Activated naive CD4-positive, alpha-beta T cell treated with anti-CD3 and anti-CD28 coated beads, Interleukin-2, amount 50 U/mL, for 24 hours (primary cell): ENCODE data around the gene CENPA.
A peak's percentile ranks its signal among the peaks of the same experiment; 100 is the strongest.
"Not testable (repeated sequence)": the region's sequence is repeated elsewhere in the genome, so short reads cannot be mapped to it uniquely, and the experiment has no call there.

Source experiments
- H3K27ac Mint-ChIP-seq: one replicate; pipeline ENCODE4 v1.8.0; 2021; ENCODE audit warnings: mild to moderate bottlenecking, mixed read lengths
- H3K27me3 Mint-ChIP-seq: one replicate; pipeline ENCODE4 v1.8.0; 2021; ENCODE audit warnings: mixed read lengths
- H3K36me3 Mint-ChIP-seq: one replicate; pipeline ENCODE4 v1.8.0; 2021; ENCODE audit warnings: mixed read lengths
- H3K4me1 Mint-ChIP-seq: one replicate; pipeline ENCODE4 v1.8.0; 2021; ENCODE audit warnings: mixed read lengths
- H3K4me3 Mint-ChIP-seq: one replicate; pipeline ENCODE4 v1.8.0; 2021; ENCODE audit warnings: mild to moderate bottlenecking, mixed read lengths
- H3K9me3 Mint-ChIP-seq: one replicate; pipeline ENCODE4 v1.8.0; 2021; ENCODE audit warnings: mixed read lengths

Gene CENPA

GRCh38 chr2:26754972-26755670, 30.7 kb upstream of the CENPA start:
- no peaks in the 10 kb centered on the region for H3K4me1 Mint-ChIP-seq
- H3K9me3 Mint-ChIP-seq: no peaks in the 10 kb centered on the region
- no peaks in the 10 kb centered on the region for H3K27me3 Mint-ChIP-seq
- peaks cover 1% of the 10 kb centered on the region for H3K36me3 Mint-ChIP-seq
- no peak overlapping the region for H3K4me3 Mint-ChIP-seq
- H3K27ac Mint-ChIP-seq: no peak overlapping the region

- H3K27me3 Mint-ChIP-seq: no peaks in the 10 kb centered on the region
Measured at GRCh38 chr2:26756337-26756736, 29.5 kb upstream of the CENPA start.

GRCh38 chr2:26757873-26758789, 27.7 kb upstream of the CENPA start:
- H3K27ac Mint-ChIP-seq: no peak overlapping the region
- no peaks in the 10 kb centered on the region for H3K4me1 Mint-ChIP-seq
- no peaks in the 10 kb centered on the region for H3K27me3 Mint-ChIP-seq
- no peaks in the 10 kb centered on the region for H3K9me3 Mint-ChIP-seq
- H3K4me3 Mint-ChIP-seq: no peak overlapping the region
- H3K36me3 Mint-ChIP-seq: no peaks in the 10 kb centered on the region

More at GRCh38 chr2:26756337-26756736, 29.5 kb upstream of the CENPA start:
- Mint-ChIP-seq H3K4me1 (no peaks in the 10 kb centered on the region), H3K9me3 (no peaks in the 10 kb centered on the region), H3K27ac (no peak overlapping the region), H3K36me3 (no peaks in the 10 kb centered on the region), H3K4me3 (no peak overlapping the region)

GRCh38 chr2:26758790-26759321, 27.0 kb upstream of the CENPA start:
- no peaks in the 10 kb centered on the region for H3K27me3 Mint-ChIP-seq
- H3K36me3 Mint-ChIP-seq: no peaks in the 10 kb centered on the region
- H3K9me3 Mint-ChIP-seq: no peaks in the 10 kb centered on the region
- H3K4me3 Mint-ChIP-seq: no peak overlapping the region
- H3K4me1 Mint-ChIP-seq: no peaks in the 10 kb centered on the region
- no peak overlapping the region for H3K27ac Mint-ChIP-seq

GRCh38 chr2:26759845-26760244, 26.0 kb upstream of the CENPA start:
- H3K4me3 Mint-ChIP-seq: no peak overlapping the region
- no peaks in the 10 kb centered on the region for H3K9me3 Mint-ChIP-seq
- no peaks in the 10 kb centered on the region for H3K27me3 Mint-ChIP-seq
- H3K27ac Mint-ChIP-seq: peak overlapping the region; percentile 38
- peaks cover 4% of the 10 kb centered on the region for H3K4me1 Mint-ChIP-seq
- no peaks in the 10 kb centered on the region for H3K36me3 Mint-ChIP-seq

- H3K9me3 Mint-ChIP-seq, H3K27me3 Mint-ChIP-seq, H3K36me3 Mint-ChIP-seq, H3K4me3 Mint-ChIP-seq, H3K27ac Mint-ChIP-seq: not testable (repeated sequence)
- peaks cover 15% of the 10 kb centered on the region for H3K4me1 Mint-ChIP-seq
Measured at GRCh38 chr2:26760991-26761390, 24.9 kb upstream of the CENPA start.

- Mint-ChIP-seq H3K4me3 (peak overlapping the region; percentile 81), H3K9me3 (no peaks in the 10 kb centered on the region), H3K27me3 (no peaks in the 10 kb centered on the region), H3K4me1 (peaks cover 19% of the 10 kb centered on the region), H3K27ac (no peak overlapping the region), H3K36me3 (no peaks in the 10 kb centered on the region)
Measured at GRCh38 chr2:26763019-26763418, 22.8 kb upstream of the CENPA start.

GRCh38 chr2:26764078-26764887, 21.6 kb upstream of the CENPA start, which contains the start of gene SLC35F6:
Gene SLC35F6 (plus strand): TSS chr2:26764284. CDS start chr2:26764350, 66 bp downstream.
- peak within 1 kb of the TSS; percentile 81 for H3K4me3 Mint-ChIP-seq

GRCh38 chr2:26764906-26765305, 20.9 kb upstream of the CENPA start:
- Mint-ChIP-seq H3K4me1 (peaks cover 33% of the 10 kb centered on the region), H3K4me3 (peak overlapping the region; percentile 81), H3K36me3 (no peaks in the 10 kb centered on the region), H3K27ac (peak overlapping the region; percentile 6), H3K27me3 (no peaks in the 10 kb centered on the region), H3K9me3 (no peaks in the 10 kb centered on the region)

More at GRCh38 chr2:26764078-26764887, 21.6 kb upstream of the CENPA start, which contains the start of gene SLC35F6:
- H3K9me3 Mint-ChIP-seq: no peaks in the 10 kb centered on the region
- H3K36me3 Mint-ChIP-seq: no peaks in the 10 kb centered on the region
- H3K4me1 Mint-ChIP-seq: peaks cover 27% of the 10 kb centered on the region
- no peaks in the 10 kb centered on the region for H3K27me3 Mint-ChIP-seq
- H3K27ac Mint-ChIP-seq: peak within 1 kb of the TSS; percentile 92

GRCh38 chr2:26765475-26766200, 20.2 kb upstream of the CENPA start:
- Mint-ChIP-seq H3K27me3 (no peaks in the 10 kb centered on the region), H3K4me1 (peaks cover 38% of the 10 kb centered on the region), H3K9me3 (no peaks in the 10 kb centered on the region), H3K4me3 (peak overlapping the region; percentile 81), H3K36me3 (no peaks in the 10 kb centered on the region), H3K27ac (peak overlapping the region; percentile 46)

- Mint-ChIP-seq H3K4me3 (no peak overlapping the region), H3K27ac (peak overlapping the region; percentile 20), H3K9me3 (no peaks in the 10 kb centered on the region), H3K36me3 (no peaks in the 10 kb centered on the region), H3K4me1 (peaks cover 52% of the 10 kb centered on the region), H3K27me3 (no peaks in the 10 kb centered on the region)
Measured at GRCh38 chr2:26767129-26767528, 18.7 kb upstream of the CENPA start.

- Mint-ChIP-seq H3K27me3 (no peaks in the 10 kb centered on the region), H3K9me3 (no peaks in the 10 kb centered on the region), H3K4me1 (peaks cover 60% of the 10 kb centered on the region), H3K27ac (no peak overlapping the region), H3K4me3 (no peak overlapping the region), H3K36me3 (no peaks in the 10 kb centered on the region)
Measured at GRCh38 chr2:26767894-26768487, 17.9 kb upstream of the CENPA start.

GRCh38 chr2:26768759-26769088, 17.1 kb upstream of the CENPA start:
- Mint-ChIP-seq H3K4me3 (no peak overlapping the region), H3K27me3 (no peaks in the 10 kb centered on the region), H3K27ac (no peak overlapping the region)

GRCh38 chr2:26769089-26769761, 16.6 kb upstream of the CENPA start:
- Mint-ChIP-seq H3K4me3 (no peak overlapping the region), H3K4me1 (peaks cover 61% of the 10 kb centered on the region), H3K27me3 (no peaks in the 10 kb centered on the region), H3K9me3 (no peaks in the 10 kb centered on the region), H3K27ac (no peak overlapping the region), H3K36me3 (no peaks in the 10 kb centered on the region)

More at GRCh38 chr2:26768759-26769088, 17.1 kb upstream of the CENPA start:
- Mint-ChIP-seq H3K4me1 (peaks cover 61% of the 10 kb centered on the region), H3K36me3 (no peaks in the 10 kb centered on the region), H3K9me3 (no peaks in the 10 kb centered on the region)
